HCT116 (cell line): Measurements from ENCODE around the gene FMN1. TPM values are rescaled to one million over a fixed set of nuclear protein-coding genes. Genes with fewer than 3 reads are reported as not detected.

ENCODE experiments used
- ATAC-seq: fragments of 200-7000 bp; cut with Tn5 transposase; 2 replicates; pipeline ENCODE4 v1.9.1; 2020; ENCODE audit warnings: mild to moderate bottlenecking, moderate library complexity
- BruUV-seq: library from RNA; stranded (reverse); fragments of 400-500 nt; replicated peaks from 2 replicates; lab custom pipeline; 2021; lab: Mats Ljungman, UMichigan
- CTCF ChIA-PET: fragments of 300-600 bp; sonication (Branson Sonifier 250); formaldehyde crosslinking; loops from one replicate; lab custom pipeline; 2021; ENCODE audit warnings: antibody characterized with exemption; lab: Charles Lee
- POLR2A ChIA-PET: fragments of 300-600, 350-600 bp; sonication (Branson Sonifier 250); formaldehyde crosslinking; loops from one replicate; lab custom pipeline; 2021; ENCODE audit warnings: antibody characterized with exemption; lab: Charles Lee
- RAD21 ChIA-PET, 2 experiments: fragments of 300-600 bp; sonication (Branson Sonifier 250); formaldehyde crosslinking; loops; one replicate each; lab custom pipeline; 2023; ENCODE audit warnings: low total read pairs in 2 of 2; ENCODE audit not compliant: uncharacterized antibody in 2 of 2, unreplicated experiment in 2 of 2, low non-redundant PET in 1 of 2; lab: Charles Lee
- DNase-seq: peaks from one replicate; pipeline ENCODE4 v3.0.0-alpha.2; 2010; ENCODE audit warnings: low read depth, low spot score
- H2AFZ ChIP-seq: fragments of 200-600 bp; shearing (Covaris generic), sonication (generic); 2 replicates; pipeline ENCODE4 v1.6.1; 2017; ENCODE audit warnings: low read depth, mixed run types, mixed read lengths, antibody characterized with exemption, low read length; ENCODE audit not compliant: poor library complexity, severe bottlenecking
- H3K27ac ChIP-seq: 2 replicates; pipeline ENCODE4 v1.5.1; 2012; ENCODE audit warnings: low read depth, low read length
- H3K27me3 ChIP-seq: fragments of 200-600 bp; sonication (generic); 2 replicates; pipeline ENCODE4 v1.6.1; 2016; ENCODE audit warnings: mixed run types, low read length, mixed read lengths; ENCODE audit not compliant: insufficient read depth
- H3K36me3 ChIP-seq, 2 experiments: fragments of 200-500 bp in 1 of 2; fragments of 200-600 bp in 1 of 2; sonication (Bioruptor generic) in 1 of 2; sonication (generic) in 1 of 2; 2 replicates each; pipeline versions ENCODE4 v1.5.1 to v1.6.1; 2014 to 2016; ENCODE audit warnings: low read length in 2 of 2, inconsistent platforms in 1 of 2, mixed read lengths in 1 of 2, mixed run types in 1 of 2; ENCODE audit not compliant: insufficient read depth in 2 of 2, control insufficient read depth in 1 of 2
- H3K4me1 ChIP-seq, 2 experiments: fragments of 200-600 bp in 1 of 2; sonication (generic) in 1 of 2; 2 replicates each; pipeline versions ENCODE4 v1.5.1 to v1.6.1; 2012 to 2017; ENCODE audit warnings: low read length in 2 of 2, inconsistent platforms in 1 of 2, mild to moderate bottlenecking in 1 of 2, mixed read lengths in 1 of 2, mixed run types in 1 of 2, moderate library complexity in 1 of 2; ENCODE audit not compliant: insufficient read depth in 2 of 2, control insufficient read depth in 1 of 2
- H3K4me2 ChIP-seq: fragments of 200-600 bp; sonication (generic); 2 replicates; pipeline ENCODE4 v1.6.1; 2017; ENCODE audit warnings: mixed run types, low read length, mixed read lengths
- H3K4me3 ChIP-seq, 2 experiments: fragments of 200-600 bp in 1 of 2; sonication (generic) in 1 of 2; replicated peaks in 1 of 2; 2 replicates each; pipeline ENCODE4 v1.5.1; 2011 to 2016; ENCODE audit warnings: low read length in 2 of 2, control low read depth in 1 of 2, low read depth in 1 of 2, mild to moderate bottlenecking in 1 of 2, mixed read lengths in 1 of 2, mixed run types in 1 of 2
- H3K79me2 ChIP-seq: fragments of 200-600 bp; sonication (generic); 2 replicates; pipeline ENCODE4 v1.6.1; 2017; ENCODE audit warnings: mild to moderate bottlenecking, mixed run types, low read length, moderate library complexity, mixed read lengths; ENCODE audit not compliant: insufficient read depth
- H3K9ac ChIP-seq: fragments of 200-600 bp; sonication (generic); 2 replicates; pipeline ENCODE4 v1.6.1; 2016; ENCODE audit warnings: low read length, mixed read lengths
- H3K9me2 ChIP-seq: fragments of 200-600 bp; sonication (generic), shearing (Covaris generic); 2 replicates; pipeline ENCODE4 v1.6.1; 2017; ENCODE audit warnings: mixed run types, mild to moderate bottlenecking, moderate library complexity; ENCODE audit not compliant: insufficient read depth
- H3K9me3 ChIP-seq, 2 experiments: fragments of 200-500 bp in 1 of 2; fragments of 200-600 bp in 1 of 2; sonication (Bioruptor generic) in 1 of 2; sonication (generic) in 1 of 2; 2 replicates each; pipeline ENCODE4 v1.6.1; 2014 to 2017; ENCODE audit warnings: low read length in 2 of 2, mixed read lengths in 2 of 2, inconsistent platforms in 1 of 2, low read depth in 1 of 2, mild to moderate bottlenecking in 1 of 2, mixed run types in 1 of 2, moderate library complexity in 1 of 2; ENCODE audit not compliant: control insufficient read depth in 1 of 2, insufficient read depth in 1 of 2
- H4K20me1 ChIP-seq: fragments of 200-600 bp; sonication (generic), shearing (Covaris generic); 2 replicates; pipeline ENCODE4 v1.6.1; 2017; ENCODE audit warnings: mixed run types, mild to moderate bottlenecking, moderate library complexity; ENCODE audit not compliant: insufficient read depth
- CBX3 ChIP-seq: IDR thresholded peaks from 2 replicates; pipeline ENCODE4 v1.6.1; 2012; ENCODE audit warnings: low read depth
- CEBPB ChIP-seq: IDR thresholded peaks from 2 replicates; pipeline ENCODE4 v1.6.1; 2012; ENCODE audit warnings: low read depth
- CTCF ChIP-seq, 3 experiments: fragments of 200-600 bp in 1 of 3; sonication (generic) in 1 of 3; IDR thresholded peaks in 2 of 3; conservative IDR thresholded peaks in 1 of 3; 2 replicates each; pipeline ENCODE4 v1.5.1; 2012 to 2017; ENCODE audit warnings: low read depth in 2 of 3, low read length in 2 of 3, antibody characterized with exemption in 1 of 3, borderline replicate concordance in 1 of 3, control low read depth in 1 of 3, mild to moderate bottlenecking in 1 of 3, mixed read lengths in 1 of 3, mixed run types in 1 of 3, moderate library complexity in 1 of 3; ENCODE audit not compliant: insufficient read depth in 1 of 3
- EGR1 ChIP-seq: IDR thresholded peaks from 2 replicates; pipeline ENCODE4 v1.6.1; 2012; ENCODE audit warnings: low read depth
- ELF1 ChIP-seq: IDR thresholded peaks from 2 replicates; pipeline ENCODE4 v1.6.1; 2012; ENCODE audit warnings: low read depth, borderline replicate concordance
- JUND ChIP-seq: IDR thresholded peaks from 2 replicates; pipeline ENCODE4 v1.6.1; 2012
- SIN3A ChIP-seq: IDR thresholded peaks from 2 replicates; pipeline ENCODE4 v1.6.1; 2012; ENCODE audit warnings: low read depth
- SRF ChIP-seq: IDR thresholded peaks from 2 replicates; pipeline ENCODE4 v1.6.1; 2012; ENCODE audit warnings: low read depth
- TCF7L2 ChIP-seq: IDR thresholded peaks from 2 replicates; pipeline ENCODE4 v1.7.0; 2011; ENCODE audit warnings: borderline replicate concordance, inconsistent platforms; ENCODE audit not compliant: insufficient read depth, insufficient read length; ENCODE audit errors: extremely low read depth
- YY1 ChIP-seq: IDR thresholded peaks from 2 replicates; pipeline ENCODE4 v1.6.1; 2011; ENCODE audit warnings: low read length, low read depth, moderate library complexity, mild to moderate bottlenecking; ENCODE audit not compliant: insufficient replicate concordance; ENCODE audit errors: extremely low read depth
- ZNF274 ChIP-seq: fragments of 200-500 bp; sonication (Bioruptor generic); IDR thresholded peaks from 2 replicates; pipeline ENCODE4 v1.6.1; 2014; ENCODE audit warnings: mild to moderate bottlenecking, low read depth, low read length, inconsistent platforms
- intact Hi-C: fragments of 100-400 bp; cut with micrococcal nuclease; formaldehyde crosslinking; loops from 2 replicates; pipeline ENCODE4 v1.10.0; 2022
- total RNA-seq: library from RNA; stranded (reverse); gene quantifications from one replicate; pipeline ENCODE4 v1.2.1, GENCODE V29; 2021; ENCODE audit not compliant: unreplicated experiment
- TF ChIP-seq, protein P1 (sequence below): IDR thresholded peaks from 2 replicates; pipeline ENCODE4 v1.6.1; 2012

The FMN1 gene
- total RNA-seq, 1 experiment from 2014 or later: 0.39 TPM

DNA sequence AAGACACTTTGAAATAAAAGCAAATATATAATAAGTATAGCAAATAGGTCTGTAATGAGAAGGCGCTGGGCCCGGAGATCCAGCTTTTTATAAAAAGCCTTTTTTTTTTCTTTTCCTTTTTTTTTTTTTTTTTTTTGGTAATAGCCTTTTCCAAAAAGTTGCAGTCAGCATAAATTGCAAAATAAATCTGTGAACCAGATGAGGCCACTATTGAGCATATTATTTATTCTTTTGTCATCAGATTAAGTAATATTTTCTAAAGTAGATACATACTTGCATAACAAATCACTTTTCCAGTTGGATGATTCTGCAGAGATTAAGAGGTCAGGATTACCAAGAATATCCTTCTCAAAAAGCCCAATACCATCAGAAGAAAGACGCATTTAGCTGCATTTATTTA is 24.9 kb downstream of the FMN1 start:
- Histone ChIP-seq H3K9me3 (no peaks in the 10 kb centered on the region), H3K79me2 (no peaks in the 10 kb centered on the region), H3K27me3 (no peaks in the 10 kb centered on the region), H3K4me2 (no peak overlapping the region), H3K9ac (no peak overlapping the region), H2AFZ (no peak overlapping the region), H4K20me1 (no peaks in the 10 kb centered on the region), H3K4me3 (no peak overlapping the region), H3K4me1 (no peaks in the 10 kb centered on the region), H3K27ac (no peak overlapping the region), H3K9me2 (no peaks in the 10 kb centered on the region), H3K36me3 (no peaks in the 10 kb centered on the region)
- ATAC-seq (no peak), DNase-seq (no peak)
- intact Hi-C loops: no loop called here
- no TSS peak for BruUV-seq
- RAD21 ChIA-PET: no interaction called here
- CTCF ChIA-PET: no interaction called here
- POLR2A ChIA-PET: no interaction called here
- TF ChIP-seq CBX3 (no peak), JUND (no peak), ZNF274 (no peak), CTCF (IDR thresholded peaks at IDR 0.05 in 2 of 3, conservative IDR thresholded peaks at IDR 0.05 in 1 of 3; ENCODE audit: borderline replicate concordance in 1 of 3, insufficient read depth in 1 of 3, low read depth in 2 of 3, low read length in 2 of 3) (no peak), EGR1 (no peak)

GRCh38 chr15:33168444-33168843 is 26.1 kb downstream of the FMN1 start:
- ChIA-PET RAD21 (no interaction called here), POLR2A (no interaction called here), CTCF (no interaction called here)
- Histone ChIP-seq H3K9me2 (no peaks in the 10 kb centered on the region), H3K4me1 (no peaks in the 10 kb centered on the region), H3K36me3 (no peaks in the 10 kb centered on the region), H3K9ac (no peak overlapping the region), H3K9me3 (no peaks in the 10 kb centered on the region), H3K4me3 (no peak overlapping the region), H4K20me1 (no peaks in the 10 kb centered on the region), H3K27ac (no peak overlapping the region), H3K79me2 (no peaks in the 10 kb centered on the region), H3K27me3 (no peaks in the 10 kb centered on the region), H2AFZ (no peak overlapping the region), H3K4me2 (no peak overlapping the region)
- no TSS peak for BruUV-seq
- intact Hi-C loops: no loop called here
- ATAC-seq (no peak), DNase-seq (no peak)
- TF ChIP-seq TCF7L2 (no peak), YY1 (no peak), ELF1 (no peak), CTCF (IDR thresholded peaks at IDR 0.05 in 2 of 3, conservative IDR thresholded peaks at IDR 0.05 in 1 of 3; ENCODE audit: borderline replicate concordance in 1 of 3, insufficient read depth in 1 of 3, low read depth in 2 of 3, low read length in 2 of 3) (no peak), SRF (no peak), CEBPB (no peak), SIN3A (no peak)
- TF ChIP-seq, protein P1, sequence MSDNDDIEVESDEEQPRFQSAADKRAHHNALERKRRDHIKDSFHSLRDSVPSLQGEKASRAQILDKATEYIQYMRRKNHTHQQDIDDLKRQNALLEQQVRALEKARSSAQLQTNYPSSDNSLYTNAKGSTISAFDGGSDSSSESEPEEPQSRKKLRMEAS: no peak
